ENCODE data around the gene UBXN2A.
"Not testable (repeated sequence)": the region's sequence is repeated elsewhere in the genome, so short reads cannot be mapped to it uniquely, and the experiment has no call there.

The UBXN2A gene

GRCh38 chr2:24014902-24015301, 74.6 kb downstream of the UBXN2A start:
- DNase-seq, result not testable (repeated sequence)

GRCh38 chr2:24015562-24016375, 75.5 kb downstream of the UBXN2A start:
- no peak for DNase-seq

GRCh38 chr2:24016376-24016761, 76.1 kb downstream of the UBXN2A start:
- no peak for DNase-seq

GRCh38 chr2:24016853-24017703, 76.8 kb downstream of the UBXN2A start:
- no peak for DNase-seq

GRCh38 chr2:24017711-24018110, 77.4 kb downstream of the UBXN2A start:
- DNase-seq, result no peak

- no peak for DNase-seq
Measured at GRCh38 chr2:24018241-24018640, 78.0 kb downstream of the UBXN2A start.

GRCh38 chr2:24019729-24020128, 79.5 kb downstream of the UBXN2A start:
- no peak for DNase-seq

- DNase-seq, result no peak
Measured at GRCh38 chr2:24020244-24020643, 80.0 kb downstream of the UBXN2A start.

- DNase-seq, result no peak
Measured at GRCh38 chr2:24021122-24021998, 81.1 kb downstream of the UBXN2A start.

- DNase-seq, result no peak
Measured at GRCh38 chr2:24022324-24022974, 82.2 kb downstream of the UBXN2A start.

GRCh38 chr2:24022975-24023575, 82.8 kb downstream of the UBXN2A start:
- no peak for DNase-seq

- no peak for DNase-seq
Measured at GRCh38 chr2:24024018-24024417, 83.8 kb downstream of the UBXN2A start.

GRCh38 chr2:24024996-24025663, 84.9 kb downstream of the UBXN2A start:
- DNase-seq, result no peak

- no peak for DNase-seq
Measured at GRCh38 chr2:24026233-24026632, 86.0 kb downstream of the UBXN2A start.

GRCh38 chr2:24038786-24039499, 98.7 kb downstream of the UBXN2A start:
- no peak for DNase-seq

- DNase-seq, result no peak
Measured at GRCh38 chr2:24040511-24040910, 100.2 kb downstream of the UBXN2A start.

GRCh38 chr2:24043133-24043532, 102.9 kb downstream of the UBXN2A start:
- DNase-seq, result not testable (repeated sequence)

GRCh38 chr2:24045511-24046508, 105.5 kb downstream of the UBXN2A start:
- no peak for DNase-seq

GRCh38 chr2:24046599-24046929, 106.3 kb downstream of the UBXN2A start:
- no peak for DNase-seq
